ENCODE results near the gene SLC43A2.

DNA sequence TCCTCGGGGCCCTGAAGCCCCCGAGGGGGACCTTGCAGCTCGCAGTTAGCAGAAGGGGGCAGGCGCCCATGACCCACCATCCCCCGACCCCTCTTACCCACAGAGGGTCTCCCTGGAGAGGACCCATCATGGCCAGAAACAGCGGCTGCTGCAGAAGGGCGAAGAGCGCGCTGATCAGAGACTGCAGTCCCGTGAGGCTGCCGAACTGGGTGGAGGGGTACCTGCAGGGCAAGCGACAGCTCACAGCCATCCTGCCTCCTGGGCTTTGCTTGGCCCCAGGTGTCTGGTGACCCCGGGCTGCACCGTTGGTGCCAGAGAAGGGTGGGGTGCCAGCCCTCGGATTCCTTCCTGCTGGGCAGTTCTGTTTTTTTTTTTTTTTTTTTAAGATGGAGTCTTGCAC is 52.1 kb downstream of the SLC43A2 start:
- TF ChIP-seq ZNF670 (tag by site-specific recombination; IDR thresholded peaks at IDR 0.05; ENCODE audit: low read depth): no peak
- TF ChIP-seq, protein P1, sequence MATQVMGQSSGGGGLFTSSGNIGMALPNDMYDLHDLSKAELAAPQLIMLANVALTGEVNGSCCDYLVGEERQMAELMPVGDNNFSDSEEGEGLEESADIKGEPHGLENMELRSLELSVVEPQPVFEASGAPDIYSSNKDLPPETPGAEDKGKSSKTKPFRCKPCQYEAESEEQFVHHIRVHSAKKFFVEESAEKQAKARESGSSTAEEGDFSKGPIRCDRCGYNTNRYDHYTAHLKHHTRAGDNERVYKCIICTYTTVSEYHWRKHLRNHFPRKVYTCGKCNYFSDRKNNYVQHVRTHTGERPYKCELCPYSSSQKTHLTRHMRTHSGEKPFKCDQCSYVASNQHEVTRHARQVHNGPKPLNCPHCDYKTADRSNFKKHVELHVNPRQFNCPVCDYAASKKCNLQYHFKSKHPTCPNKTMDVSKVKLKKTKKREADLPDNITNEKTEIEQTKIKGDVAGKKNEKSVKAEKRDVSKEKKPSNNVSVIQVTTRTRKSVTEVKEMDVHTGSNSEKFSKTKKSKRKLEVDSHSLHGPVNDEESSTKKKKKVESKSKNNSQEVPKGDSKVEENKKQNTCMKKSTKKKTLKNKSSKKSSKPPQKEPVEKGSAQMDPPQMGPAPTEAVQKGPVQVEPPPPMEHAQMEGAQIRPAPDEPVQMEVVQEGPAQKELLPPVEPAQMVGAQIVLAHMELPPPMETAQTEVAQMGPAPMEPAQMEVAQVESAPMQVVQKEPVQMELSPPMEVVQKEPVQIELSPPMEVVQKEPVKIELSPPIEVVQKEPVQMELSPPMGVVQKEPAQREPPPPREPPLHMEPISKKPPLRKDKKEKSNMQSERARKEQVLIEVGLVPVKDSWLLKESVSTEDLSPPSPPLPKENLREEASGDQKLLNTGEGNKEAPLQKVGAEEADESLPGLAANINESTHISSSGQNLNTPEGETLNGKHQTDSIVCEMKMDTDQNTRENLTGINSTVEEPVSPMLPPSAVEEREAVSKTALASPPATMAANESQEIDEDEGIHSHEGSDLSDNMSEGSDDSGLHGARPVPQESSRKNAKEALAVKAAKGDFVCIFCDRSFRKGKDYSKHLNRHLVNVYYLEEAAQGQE (tag by site-specific recombination; IDR thresholded peaks at IDR 0.05): no peak
- no peak for TF ChIP-seq ZBTB17 (tag by site-specific recombination; IDR thresholded peaks at IDR 0.05)
- TF ChIP-seq, protein P2, sequence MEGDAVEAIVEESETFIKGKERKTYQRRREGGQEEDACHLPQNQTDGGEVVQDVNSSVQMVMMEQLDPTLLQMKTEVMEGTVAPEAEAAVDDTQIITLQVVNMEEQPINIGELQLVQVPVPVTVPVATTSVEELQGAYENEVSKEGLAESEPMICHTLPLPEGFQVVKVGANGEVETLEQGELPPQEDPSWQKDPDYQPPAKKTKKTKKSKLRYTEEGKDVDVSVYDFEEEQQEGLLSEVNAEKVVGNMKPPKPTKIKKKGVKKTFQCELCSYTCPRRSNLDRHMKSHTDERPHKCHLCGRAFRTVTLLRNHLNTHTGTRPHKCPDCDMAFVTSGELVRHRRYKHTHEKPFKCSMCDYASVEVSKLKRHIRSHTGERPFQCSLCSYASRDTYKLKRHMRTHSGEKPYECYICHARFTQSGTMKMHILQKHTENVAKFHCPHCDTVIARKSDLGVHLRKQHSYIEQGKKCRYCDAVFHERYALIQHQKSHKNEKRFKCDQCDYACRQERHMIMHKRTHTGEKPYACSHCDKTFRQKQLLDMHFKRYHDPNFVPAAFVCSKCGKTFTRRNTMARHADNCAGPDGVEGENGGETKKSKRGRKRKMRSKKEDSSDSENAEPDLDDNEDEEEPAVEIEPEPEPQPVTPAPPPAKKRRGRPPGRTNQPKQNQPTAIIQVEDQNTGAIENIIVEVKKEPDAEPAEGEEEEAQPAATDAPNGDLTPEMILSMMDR (tag by site-specific recombination; IDR thresholded peaks at IDR 0.05): no peak
- TF ChIP-seq MYNN (tag by site-specific recombination; IDR thresholded peaks at IDR 0.05; ENCODE audit: borderline replicate concordance): no peak
- no peak for TF ChIP-seq RBAK (tag by site-specific recombination; IDR thresholded peaks at IDR 0.05)
- TF ChIP-seq, protein P3, sequence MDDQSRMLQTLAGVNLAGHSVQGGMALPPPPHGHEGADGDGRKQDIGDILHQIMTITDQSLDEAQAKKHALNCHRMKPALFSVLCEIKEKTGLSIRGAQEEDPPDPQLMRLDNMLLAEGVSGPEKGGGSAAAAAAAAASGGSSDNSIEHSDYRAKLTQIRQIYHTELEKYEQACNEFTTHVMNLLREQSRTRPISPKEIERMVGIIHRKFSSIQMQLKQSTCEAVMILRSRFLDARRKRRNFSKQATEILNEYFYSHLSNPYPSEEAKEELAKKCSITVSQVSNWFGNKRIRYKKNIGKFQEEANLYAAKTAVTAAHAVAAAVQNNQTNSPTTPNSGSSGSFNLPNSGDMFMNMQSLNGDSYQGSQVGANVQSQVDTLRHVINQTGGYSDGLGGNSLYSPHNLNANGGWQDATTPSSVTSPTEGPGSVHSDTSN (CRISPR knock-in tag; IDR thresholded peaks at IDR 0.05): no peak
- no peak for TF ChIP-seq ZNF239 (tag by site-specific recombination; IDR thresholded peaks at IDR 0.05)
